ENCODE measurements around the gene CARS1. TPM values are rescaled to one million over a fixed set of nuclear protein-coding genes. Genes with fewer than 3 reads are reported as not detected.

Gene CARS1
- total and polyA plus RNA-seq, 5 donors from 2014 or later = 39.6 to 58.0 (median 42.9) TPM

DNA sequence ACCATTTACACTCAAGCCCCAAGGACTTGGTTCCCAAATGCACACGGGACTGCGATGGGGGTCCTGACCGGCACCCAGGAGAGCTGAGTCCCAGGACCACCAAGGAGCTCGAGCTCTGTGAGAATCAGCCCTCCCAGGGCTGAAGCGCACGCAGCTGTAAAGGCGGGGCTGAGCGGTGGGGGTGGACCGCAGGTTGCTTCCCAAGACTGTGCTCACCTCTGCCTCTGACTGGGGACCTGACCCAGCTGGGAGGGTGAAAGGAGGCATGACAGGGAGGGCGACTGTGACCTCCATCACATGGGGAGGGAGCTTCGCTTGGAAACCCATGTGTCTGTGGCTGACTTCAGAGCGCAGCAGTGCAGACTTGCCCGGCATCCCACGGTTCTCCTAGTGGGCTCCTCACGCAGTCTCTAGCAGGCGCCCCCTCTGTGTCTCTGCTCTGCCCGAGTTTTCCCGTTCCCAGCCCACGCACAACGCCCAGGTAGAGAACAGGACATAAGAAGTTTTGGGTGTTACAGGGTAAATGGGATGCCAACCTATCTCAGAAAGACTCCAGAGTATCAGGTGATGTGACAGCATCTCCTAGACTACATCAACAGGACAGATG, 49.7 kb downstream of the CARS1 start:
- no peaks in the 10 kb centered on the region for H3K27me3 Mint-ChIP-seq
- no peak for DNase-seq
- H3K27ac Mint-ChIP-seq = peak overlapping the region in 1 of 3 donors; percentile 26
- peaks cover 47% of the 10 kb centered on the region for H3K36me3 Mint-ChIP-seq
- Histone ChIP-seq H3K27ac (ENCODE audit: insufficient read depth, low read length, poor library complexity, severe bottlenecking) (no peak overlapping the region), H3K4me3 (ENCODE audit: low read depth, low read length) (no peak overlapping the region), H3K4me1 (ENCODE audit: control insufficient read depth, insufficient read depth, low read length, poor library complexity, severe bottlenecking) (no peaks in the 10 kb centered on the region), H3K27me3 (ENCODE audit: control insufficient read depth, insufficient read depth, low read length) (no peaks in the 10 kb centered on the region), H3K9me3 (ENCODE audit: control insufficient read depth in 2 of 2, low read length in 2 of 2) (no peaks in the 10 kb centered on the region), H3K36me3 (ENCODE audit: control insufficient read depth, insufficient read depth, low read length) (peaks cover 53% of the 10 kb centered on the region)
- H3K4me1 Mint-ChIP-seq = peaks cover 0 to 11% (median 7%) of the 10 kb centered on the region in 4 donors
- H3K4me3 Mint-ChIP-seq = no peak overlapping the region
- H3K9me3 Mint-ChIP-seq = peaks cover 0 to 2% (median 0%) of the 10 kb centered on the region in 7 donors
- ATAC-seq (ENCODE audit: low read depth in 2 of 2) = no peak

DNA sequence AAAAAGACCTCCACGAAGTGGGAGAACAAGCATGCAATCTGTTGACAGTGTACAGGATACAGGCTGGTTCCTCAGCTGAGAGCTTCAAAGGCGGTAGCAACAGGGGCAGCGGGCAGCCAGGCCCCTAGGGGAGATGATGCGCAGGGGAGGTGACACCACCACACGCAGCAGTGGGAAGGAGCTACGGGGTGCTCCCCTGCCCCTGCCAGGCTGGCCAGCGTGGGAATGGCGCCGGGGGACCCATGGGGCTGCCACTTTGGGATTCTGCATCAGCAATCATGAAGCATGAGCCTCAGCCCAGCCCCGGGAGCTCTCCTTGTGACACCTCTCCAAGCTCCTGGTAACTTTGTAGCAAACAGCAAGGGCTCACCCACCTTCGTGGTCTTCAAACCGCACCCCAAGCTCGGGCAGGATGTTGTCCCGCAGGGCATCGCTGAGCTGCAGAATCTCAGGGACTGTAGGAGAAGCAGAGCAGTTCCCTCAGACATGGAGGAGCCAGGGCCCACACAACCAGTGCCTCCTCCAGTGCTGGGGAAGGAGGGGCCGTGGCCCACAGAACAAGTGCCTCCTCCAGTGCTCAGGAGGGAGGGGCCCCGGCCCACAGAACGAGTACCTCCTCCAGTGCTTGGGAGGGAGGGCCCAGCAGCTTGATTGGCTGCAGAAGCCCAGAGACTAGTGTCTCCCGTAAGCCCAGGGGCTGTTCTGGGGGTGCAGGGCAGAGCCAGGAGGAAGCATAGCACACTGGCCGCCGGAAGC, 50.5 kb downstream of the CARS1 start:
- no peak overlapping the region for H3K4me3 ChIP-seq (ENCODE audit: low read depth, low read length)
- peaks cover 51% of the 10 kb centered on the region for H3K36me3 ChIP-seq (ENCODE audit: control insufficient read depth, insufficient read depth, low read length)
- no peaks in the 10 kb centered on the region for H3K27me3 ChIP-seq (ENCODE audit: control insufficient read depth, insufficient read depth, low read length)
- Mint-ChIP-seq H3K36me3 (peaks cover 51% of the 10 kb centered on the region), H3K27me3 (no peaks in the 10 kb centered on the region), H3K27ac (no peak overlapping the region), H3K4me1 (peaks cover 0 to 10% (median 7%) of the 10 kb centered on the region in 4 donors), H3K9me3 (peaks cover 0 to 2% (median 0%) of the 10 kb centered on the region in 7 donors), H3K4me3 (no peak overlapping the region)
- DNase-seq (peak in 1 of 3 donors; percentile 14), ATAC-seq (ENCODE audit: low read depth in 2 of 2) (no peak)
- no peaks in the 10 kb centered on the region for H3K4me1 ChIP-seq (ENCODE audit: control insufficient read depth, insufficient read depth, low read length, poor library complexity, severe bottlenecking)
- no peaks in the 10 kb centered on the region for H3K9me3 ChIP-seq (ENCODE audit: control insufficient read depth in 2 of 2, low read length in 2 of 2)
- H3K27ac ChIP-seq (ENCODE audit: insufficient read depth, low read length, poor library complexity, severe bottlenecking) = no peak overlapping the region

DNA sequence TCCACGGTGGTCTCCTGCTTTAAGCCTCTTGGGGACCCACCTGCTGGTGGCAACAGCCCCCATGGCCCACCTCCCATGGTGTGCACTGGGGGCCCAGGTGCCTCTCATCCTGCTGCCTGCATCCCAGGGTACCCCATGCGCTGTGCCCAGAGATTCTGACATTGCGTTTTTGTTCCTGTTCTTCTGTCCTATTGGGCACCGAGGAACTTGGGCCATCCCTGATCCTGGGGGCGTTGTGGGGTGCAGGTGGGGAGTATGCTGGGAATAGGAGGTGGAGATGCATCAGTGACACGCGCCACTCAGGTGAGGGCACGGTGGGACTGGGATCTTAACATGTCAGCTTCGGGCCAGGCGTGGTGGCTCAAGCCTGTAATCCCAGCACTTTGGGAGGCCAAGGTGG, 52.7 kb downstream of the CARS1 start:
- ATAC-seq (ENCODE audit: low read depth in 2 of 2) (no peak), DNase-seq (no peak)
- Mint-ChIP-seq H3K27me3 (no peaks in the 10 kb centered on the region), H3K9me3 (peaks cover 0 to 2% (median 0%) of the 10 kb centered on the region in 7 donors), H3K36me3 (peaks cover 45% of the 10 kb centered on the region), H3K27ac (peak overlapping the region in 1 of 3 donors; percentile 71), H3K4me3 (no peak overlapping the region), H3K4me1 (peaks cover 0 to 5% (median 2%) of the 10 kb centered on the region in 4 donors)
- Histone ChIP-seq H3K27me3 (ENCODE audit: control insufficient read depth, insufficient read depth, low read length) (no peaks in the 10 kb centered on the region), H3K27ac (ENCODE audit: insufficient read depth, low read length, poor library complexity, severe bottlenecking) (no peak overlapping the region), H3K4me3 (ENCODE audit: low read depth, low read length) (no peak overlapping the region), H3K36me3 (ENCODE audit: control insufficient read depth, insufficient read depth, low read length) (peaks cover 56% of the 10 kb centered on the region), H3K9me3 (ENCODE audit: control insufficient read depth in 2 of 2, low read length in 2 of 2) (no peaks in the 10 kb centered on the region), H3K4me1 (ENCODE audit: control insufficient read depth, insufficient read depth, low read length, poor library complexity, severe bottlenecking) (no peaks in the 10 kb centered on the region)

DNA sequence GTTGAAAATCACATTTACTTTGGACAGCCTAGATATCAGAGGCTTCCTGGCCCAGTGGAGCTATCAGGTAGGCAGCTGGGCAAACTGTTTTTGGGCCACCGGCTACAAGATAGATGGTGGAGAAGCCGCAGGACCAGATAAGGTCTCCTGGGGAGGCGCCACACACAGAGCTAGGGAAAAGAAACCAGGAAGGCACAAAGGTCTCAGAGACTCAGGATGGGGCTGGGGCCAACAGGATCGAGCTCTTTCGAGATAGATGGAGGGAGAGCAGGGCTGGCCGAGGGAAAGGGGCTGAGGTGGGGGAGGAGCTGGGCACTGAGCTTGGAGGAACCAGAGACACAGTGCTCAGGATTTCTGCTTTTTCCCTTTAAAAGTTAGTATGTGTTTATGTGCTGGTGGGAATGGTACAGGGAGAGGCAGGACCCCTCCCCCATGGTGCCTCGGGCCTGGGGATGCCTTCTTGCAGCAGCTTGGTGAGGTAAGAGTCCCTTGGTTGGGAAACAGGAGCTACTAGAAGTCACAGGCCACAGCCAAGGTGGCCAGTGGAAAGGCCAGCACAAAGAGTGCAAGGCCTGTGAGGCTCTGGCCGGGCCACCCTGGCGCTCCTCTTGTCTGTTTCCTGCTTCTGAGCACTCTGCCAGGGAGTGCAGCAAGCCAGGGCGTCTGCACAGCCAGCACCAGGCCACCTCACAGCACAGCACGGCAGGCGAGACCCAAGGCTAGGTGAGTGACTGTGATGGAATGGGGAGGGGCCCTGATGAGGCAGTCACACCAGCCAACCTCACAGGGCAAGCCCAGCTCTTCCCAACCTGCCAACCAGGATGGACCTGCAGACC, 53.6 kb downstream of the CARS1 start:
- peaks cover 39% of the 10 kb centered on the region for H3K36me3 Mint-ChIP-seq
- Histone ChIP-seq H3K4me3 (ENCODE audit: low read depth, low read length) (no peak overlapping the region), H3K27ac (ENCODE audit: insufficient read depth, low read length, poor library complexity, severe bottlenecking) (no peak overlapping the region), H3K27me3 (ENCODE audit: control insufficient read depth, insufficient read depth, low read length) (no peaks in the 10 kb centered on the region), H3K9me3 (ENCODE audit: control insufficient read depth in 2 of 2, low read length in 2 of 2) (no peaks in the 10 kb centered on the region), H3K4me1 (ENCODE audit: control insufficient read depth, insufficient read depth, low read length, poor library complexity, severe bottlenecking) (no peaks in the 10 kb centered on the region), H3K36me3 (ENCODE audit: control insufficient read depth, insufficient read depth, low read length) (peaks cover 49% of the 10 kb centered on the region)
- no peak for ATAC-seq (ENCODE audit: low read depth in 2 of 2)
- peaks cover 0 to 2% (median 0%) of the 10 kb centered on the region in 4 donors for H3K4me1 Mint-ChIP-seq
- no peak overlapping the region for H3K4me3 Mint-ChIP-seq
- peak overlapping the region in 2 of 3 donors; percentile 5 to 71 for H3K27ac Mint-ChIP-seq
- H3K27me3 Mint-ChIP-seq = no peaks in the 10 kb centered on the region
- H3K9me3 Mint-ChIP-seq = peaks cover 0 to 2% (median 0%) of the 10 kb centered on the region in 7 donors
- DNase-seq = no peak

- H3K27ac Mint-ChIP-seq = peak overlapping the region in 1 of 3 donors; percentile 83
- peaks cover 0 to 2% (median 0%) of the 10 kb centered on the region in 7 donors for H3K9me3 Mint-ChIP-seq
- no peaks in the 10 kb centered on the region for H3K4me1 ChIP-seq (ENCODE audit: control insufficient read depth, insufficient read depth, low read length, poor library complexity, severe bottlenecking)
- no peak overlapping the region for H3K4me3 ChIP-seq (ENCODE audit: low read depth, low read length)
- peaks cover 0 to 2% (median 0%) of the 10 kb centered on the region in 4 donors for H3K4me1 Mint-ChIP-seq
- peaks cover 36% of the 10 kb centered on the region for H3K36me3 Mint-ChIP-seq
- H3K4me3 Mint-ChIP-seq = no peak overlapping the region
- no peak for DNase-seq
- ATAC-seq (ENCODE audit: low read depth in 2 of 2) = no peak
- no peaks in the 10 kb centered on the region for H3K27me3 Mint-ChIP-seq
- peaks cover 49% of the 10 kb centered on the region for H3K36me3 ChIP-seq (ENCODE audit: control insufficient read depth, insufficient read depth, low read length)
- H3K9me3 ChIP-seq (ENCODE audit: control insufficient read depth in 2 of 2, low read length in 2 of 2) = no peaks in the 10 kb centered on the region
- H3K27me3 ChIP-seq (ENCODE audit: control insufficient read depth, insufficient read depth, low read length) = no peaks in the 10 kb centered on the region
- H3K27ac ChIP-seq (ENCODE audit: insufficient read depth, low read length, poor library complexity, severe bottlenecking) = no peak overlapping the region
Measured at GRCh38 chr11:3002871-3003270, 54.4 kb downstream of the CARS1 start.

- Mint-ChIP-seq H3K27ac (peak overlapping the region in 1 of 3 donors; percentile 83), H3K4me1 (peaks cover 0 to 2% (median 0%) of the 10 kb centered on the region in 4 donors), H3K9me3 (peaks cover 0 to 2% (median 0%) of the 10 kb centered on the region in 7 donors), H3K4me3 (no peak overlapping the region), H3K27me3 (no peaks in the 10 kb centered on the region), H3K36me3 (peaks cover 36% of the 10 kb centered on the region)
- Histone ChIP-seq H3K4me1 (ENCODE audit: control insufficient read depth, insufficient read depth, low read length, poor library complexity, severe bottlenecking) (no peaks in the 10 kb centered on the region), H3K4me3 (ENCODE audit: low read depth, low read length) (no peak overlapping the region), H3K36me3 (ENCODE audit: control insufficient read depth, insufficient read depth, low read length) (peaks cover 49% of the 10 kb centered on the region), H3K9me3 (ENCODE audit: control insufficient read depth in 2 of 2, low read length in 2 of 2) (no peaks in the 10 kb centered on the region), H3K27ac (ENCODE audit: insufficient read depth, low read length, poor library complexity, severe bottlenecking) (no peak overlapping the region), H3K27me3 (ENCODE audit: control insufficient read depth, insufficient read depth, low read length) (no peaks in the 10 kb centered on the region)
- ATAC-seq (ENCODE audit: low read depth in 2 of 2) = no peak
- DNase-seq = no peak
Measured at GRCh38 chr11:3002351-3002861, 54.8 kb downstream of the CARS1 start.

DNA sequence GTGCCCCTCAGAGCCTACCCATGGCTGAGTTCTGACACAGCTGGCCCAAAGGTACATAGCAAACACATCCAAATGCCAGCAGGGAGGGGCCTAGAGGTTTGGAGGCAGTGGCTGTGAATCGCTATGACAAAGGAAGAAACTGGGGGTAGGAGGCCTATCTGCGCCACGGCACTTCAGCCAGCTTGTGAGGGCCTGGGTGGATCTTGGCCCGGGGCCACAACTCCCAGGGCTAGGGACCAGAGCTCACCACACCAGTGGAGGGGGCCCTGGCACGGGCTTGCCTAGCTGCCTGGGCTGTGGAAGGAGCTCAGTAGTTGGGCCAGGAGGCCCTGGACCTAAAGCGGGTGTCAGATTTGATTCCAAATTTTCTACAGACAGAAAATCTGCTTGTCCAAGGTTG, 55.7 kb downstream of the CARS1 start:
- ATAC-seq (ENCODE audit: low read depth in 2 of 2) = no peak
- Histone ChIP-seq H3K27me3 (ENCODE audit: control insufficient read depth, insufficient read depth, low read length) (no peaks in the 10 kb centered on the region), H3K27ac (ENCODE audit: insufficient read depth, low read length, poor library complexity, severe bottlenecking) (no peak overlapping the region), H3K9me3 (ENCODE audit: control insufficient read depth in 2 of 2, low read length in 2 of 2) (no peaks in the 10 kb centered on the region), H3K36me3 (ENCODE audit: control insufficient read depth, insufficient read depth, low read length) (peaks cover 49% of the 10 kb centered on the region), H3K4me1 (ENCODE audit: control insufficient read depth, insufficient read depth, low read length, poor library complexity, severe bottlenecking) (no peaks in the 10 kb centered on the region), H3K4me3 (ENCODE audit: low read depth, low read length) (no peak overlapping the region)
- DNase-seq = no peak
- H3K9me3 Mint-ChIP-seq = peaks cover 0 to 2% (median 0%) of the 10 kb centered on the region in 7 donors
- H3K36me3 Mint-ChIP-seq = peaks cover 36% of the 10 kb centered on the region
- H3K4me1 Mint-ChIP-seq = peaks cover 0 to 2% (median 0%) of the 10 kb centered on the region in 4 donors
- no peaks in the 10 kb centered on the region for H3K27me3 Mint-ChIP-seq
- H3K27ac Mint-ChIP-seq = peak overlapping the region in 1 of 3 donors; percentile 41
- H3K4me3 Mint-ChIP-seq = no peak overlapping the region
